Endothelial cell of umbilical vein (primary cell): ENCODE results near the gene CHI3L2.

Experiments
- EZH2 ChIP-seq: IDR thresholded peaks from 2 replicates; pipeline ENCODE4 v1.6.1; 2012; ENCODE audit warnings: borderline replicate concordance, low read depth, mild to moderate bottlenecking, moderate library complexity, low read length, inconsistent platforms; ENCODE audit not compliant: severe bottlenecking
- POLR2A ChIP-seq: IDR thresholded peaks from 2 replicates; pipeline ENCODE4 v1.6.1; 2012; ENCODE audit warnings: low read depth, mild to moderate bottlenecking, control low read depth, low read length
- POLR2AphosphoS5 ChIP-seq: IDR thresholded peaks from 2 replicates; pipeline ENCODE4 v1.6.1; 2012; ENCODE audit warnings: low read depth, mild to moderate bottlenecking, control low read depth, low read length, moderate library complexity; ENCODE audit not compliant: insufficient read depth
- TF ChIP-seq, protein P1 (sequence below), 2 donors: IDR thresholded peaks; 1 replicate in 1 of 2; 2 replicates in 1 of 2; pipeline ENCODE4 v1.5.1; 2011; ENCODE audit warnings: low read length in 2 of 2, mild to moderate bottlenecking in 2 of 2, moderate library complexity in 2 of 2, control low read depth in 1 of 2, inconsistent platforms in 1 of 2, low read depth in 1 of 2; ENCODE audit not compliant: insufficient read depth in 1 of 2; ENCODE audit errors: extremely low read depth in 1 of 2

DNA sequence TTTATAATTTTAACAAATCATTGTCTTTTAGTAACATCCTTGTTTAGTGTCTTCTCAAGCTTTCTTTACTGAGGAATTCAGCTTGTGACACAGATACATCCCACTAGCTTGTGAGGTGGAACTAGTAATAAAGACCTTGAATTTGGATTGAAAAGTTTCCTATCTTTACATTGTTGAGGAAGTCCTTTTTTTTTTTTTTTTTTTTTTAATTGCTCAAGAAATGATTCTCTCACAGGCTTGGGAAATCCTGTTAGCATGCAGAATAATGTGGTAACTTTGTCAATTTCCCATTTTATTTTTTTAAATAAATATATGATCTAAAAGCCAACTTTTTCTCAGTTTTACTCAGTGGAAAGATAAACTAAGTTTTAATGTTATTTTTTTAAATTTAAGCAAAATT lies 42.9 kb upstream of the CHI3L2 start:
- TF ChIP-seq, protein P1, sequence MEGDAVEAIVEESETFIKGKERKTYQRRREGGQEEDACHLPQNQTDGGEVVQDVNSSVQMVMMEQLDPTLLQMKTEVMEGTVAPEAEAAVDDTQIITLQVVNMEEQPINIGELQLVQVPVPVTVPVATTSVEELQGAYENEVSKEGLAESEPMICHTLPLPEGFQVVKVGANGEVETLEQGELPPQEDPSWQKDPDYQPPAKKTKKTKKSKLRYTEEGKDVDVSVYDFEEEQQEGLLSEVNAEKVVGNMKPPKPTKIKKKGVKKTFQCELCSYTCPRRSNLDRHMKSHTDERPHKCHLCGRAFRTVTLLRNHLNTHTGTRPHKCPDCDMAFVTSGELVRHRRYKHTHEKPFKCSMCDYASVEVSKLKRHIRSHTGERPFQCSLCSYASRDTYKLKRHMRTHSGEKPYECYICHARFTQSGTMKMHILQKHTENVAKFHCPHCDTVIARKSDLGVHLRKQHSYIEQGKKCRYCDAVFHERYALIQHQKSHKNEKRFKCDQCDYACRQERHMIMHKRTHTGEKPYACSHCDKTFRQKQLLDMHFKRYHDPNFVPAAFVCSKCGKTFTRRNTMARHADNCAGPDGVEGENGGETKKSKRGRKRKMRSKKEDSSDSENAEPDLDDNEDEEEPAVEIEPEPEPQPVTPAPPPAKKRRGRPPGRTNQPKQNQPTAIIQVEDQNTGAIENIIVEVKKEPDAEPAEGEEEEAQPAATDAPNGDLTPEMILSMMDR (IDR thresholded peaks at IDR 0.05; ENCODE audit: extremely low read depth in 1 of 2, insufficient read depth in 1 of 2, low read depth in 1 of 2, low read length in 2 of 2) = no peak
- TF ChIP-seq POLR2A = no peak
- TF ChIP-seq EZH2 = no peak
- TF ChIP-seq POLR2AphosphoS5 = no peak
